AG04449 (cell line): Measurements from ENCODE around the gene SRSF7.

Source experiments
- CTCF ChIA-PET: fragments of 350-600 bp; formaldehyde crosslinking; extraction: SDS; loops from one replicate; lab custom pipeline; 2021; ENCODE audit warnings: antibody characterized with exemption; lab: Yijun Ruan, JAX
- POLR2A ChIA-PET: fragments of 400-600, 350-600 bp; formaldehyde crosslinking; extraction: SDS; loops from one replicate; lab custom pipeline; 2020; ENCODE audit warnings: antibody characterized with exemption, inconsistent platforms; lab: Yijun Ruan, JAX
- DNase-seq: peaks from one replicate; pipeline ENCODE4 v3.0.0-alpha.2; 2010; ENCODE audit warnings: low read depth, low spot score
- H3K4me3 ChIP-seq: 2 replicates; pipeline ENCODE4 v1.5.1; 2011; ENCODE audit warnings: low read depth, mild to moderate bottlenecking, control low read depth, low read length
- TF ChIP-seq, protein P1 (sequence below): IDR thresholded peaks from one replicate; pipeline ENCODE4 v1.5.1; 2011; ENCODE audit warnings: mild to moderate bottlenecking, moderate library complexity, low read length, control low read depth, inconsistent platforms; ENCODE audit not compliant: insufficient read depth; ENCODE audit errors: missing control alignments

Gene SRSF7

GRCh38 chr2:38750011-38750890 is 910 bp downstream of the SRSF7 start:
- peak overlapping the region; percentile 100 for H3K4me3 ChIP-seq
- no peak for DNase-seq
- POLR2A ChIA-PET, result interaction anchor here (0.6 to 2.0 kb wide), 16 partner anchors 12 to 1666 kb away, joined by 3 to 46 read pairs (median 10); partner anchors contain the start of genes ATL2, GPATCH11 and HNRNPLL
- CTCF ChIA-PET, result interaction anchor here (1.0 to 4.4 kb wide), 6 partner anchors 9 to 172 kb away, joined by 3 to 15 read pairs (median 4); no protein-coding TSS in a partner anchor
- TF ChIP-seq, protein P1, sequence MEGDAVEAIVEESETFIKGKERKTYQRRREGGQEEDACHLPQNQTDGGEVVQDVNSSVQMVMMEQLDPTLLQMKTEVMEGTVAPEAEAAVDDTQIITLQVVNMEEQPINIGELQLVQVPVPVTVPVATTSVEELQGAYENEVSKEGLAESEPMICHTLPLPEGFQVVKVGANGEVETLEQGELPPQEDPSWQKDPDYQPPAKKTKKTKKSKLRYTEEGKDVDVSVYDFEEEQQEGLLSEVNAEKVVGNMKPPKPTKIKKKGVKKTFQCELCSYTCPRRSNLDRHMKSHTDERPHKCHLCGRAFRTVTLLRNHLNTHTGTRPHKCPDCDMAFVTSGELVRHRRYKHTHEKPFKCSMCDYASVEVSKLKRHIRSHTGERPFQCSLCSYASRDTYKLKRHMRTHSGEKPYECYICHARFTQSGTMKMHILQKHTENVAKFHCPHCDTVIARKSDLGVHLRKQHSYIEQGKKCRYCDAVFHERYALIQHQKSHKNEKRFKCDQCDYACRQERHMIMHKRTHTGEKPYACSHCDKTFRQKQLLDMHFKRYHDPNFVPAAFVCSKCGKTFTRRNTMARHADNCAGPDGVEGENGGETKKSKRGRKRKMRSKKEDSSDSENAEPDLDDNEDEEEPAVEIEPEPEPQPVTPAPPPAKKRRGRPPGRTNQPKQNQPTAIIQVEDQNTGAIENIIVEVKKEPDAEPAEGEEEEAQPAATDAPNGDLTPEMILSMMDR, result no peak

GRCh38 chr2:38748943-38749804 is 2.0 kb downstream of the SRSF7 start:
- ChIA-PET POLR2A (no interaction called here), CTCF (interaction anchor here (1.0 to 4.4 kb wide), 5 partner anchors 8 to 479 kb away, joined by 3 to 15 read pairs (median 7); no protein-coding TSS in a partner anchor)
- DNase-seq, result no peak
- TF ChIP-seq, protein P1, result no peak
- peak overlapping the region; percentile 100 for H3K4me3 ChIP-seq

- POLR2A ChIA-PET, result no interaction called here
- TF ChIP-seq, protein P1, result no peak
Observed at GRCh38 chr2:38748391-38748790, 2.8 kb downstream of the SRSF7 start.

DNA sequence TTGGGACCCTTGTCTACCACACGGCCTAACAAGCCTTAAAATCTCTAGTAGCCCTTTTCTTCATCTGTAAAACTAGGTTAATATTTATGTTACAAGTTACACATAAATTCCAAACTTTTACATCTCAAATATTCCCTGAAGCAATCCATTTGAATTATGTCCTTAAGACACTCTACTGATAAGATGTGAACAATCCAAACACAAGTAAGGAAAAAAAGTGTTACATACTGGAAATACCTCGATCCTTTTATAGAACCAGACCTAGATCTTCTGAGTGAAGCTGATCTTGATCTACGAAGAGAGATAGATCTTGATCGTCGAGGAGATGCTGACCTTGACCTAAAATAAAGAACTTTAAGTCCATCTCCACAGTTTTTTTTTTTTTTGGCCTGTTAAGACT is 3.3 kb downstream of the SRSF7 start:
- TF ChIP-seq, protein P1, result no peak
- no peak overlapping the region for H3K4me3 ChIP-seq
- POLR2A ChIA-PET, result no interaction called here
- CTCF ChIA-PET, result interaction anchor here (1.0 to 4.4 kb wide), 5 partner anchors 9 to 432 kb away, joined by 5 to 15 read pairs (median 8); no protein-coding TSS in a partner anchor
- DNase-seq, result no peak

More at GRCh38 chr2:38748391-38748790, 2.8 kb downstream of the SRSF7 start:
- H3K4me3 ChIP-seq, result no peak overlapping the region
- CTCF ChIA-PET, result interaction anchor here (1.0 to 4.4 kb wide), 5 partner anchors 9 to 479 kb away, joined by 3 to 15 read pairs (median 7); no protein-coding TSS in a partner anchor
- no peak for DNase-seq

GRCh38 chr2:38747007-38747424 is 4.1 kb downstream of the SRSF7 start:
- POLR2A ChIA-PET, result no interaction called here
- TF ChIP-seq, protein P1, result no peak
- CTCF ChIA-PET, result interaction anchor here (0.9 to 4.4 kb wide), 8 partner anchors 21 to 431 kb away, joined by 3 to 15 read pairs (median 7); no protein-coding TSS in a partner anchor
- DNase-seq, result no peak
- no peak overlapping the region for H3K4me3 ChIP-seq
